IMR-90 (cell line): Measurements from ENCODE around the gene PLVAP. TPM values are rescaled to one million over a fixed set of nuclear protein-coding genes. Genes with fewer than 3 reads are reported as not detected.

ENCODE experiments used
- ATAC-seq: fragments of 200-7000 bp; cut with Tn5 transposase; 2 replicates; pipeline ENCODE4 v1.9.1; 2020; ENCODE audit warnings: low read depth, mild to moderate bottlenecking, moderate library complexity
- BruUV-seq: library from RNA; stranded (reverse); fragments of 400-500 nt; replicated peaks from 2 replicates; lab custom pipeline; 2021; lab: Mats Ljungman, UMichigan
- CTCF ChIA-PET: fragments of 300-600 bp; formaldehyde crosslinking; extraction: SDS; loops from one replicate; lab custom pipeline; 2021; ENCODE audit warnings: antibody characterized with exemption; lab: Yijun Ruan, JAX
- POLR2A ChIA-PET: fragments of 300-600 bp; sonication (Branson Sonifier 250); formaldehyde crosslinking; loops from one replicate; lab custom pipeline; 2022; ENCODE audit warnings: antibody characterized with exemption; ENCODE audit not compliant: unreplicated experiment; lab: Charles Lee
- DNase-seq: peaks from one replicate; pipeline ENCODE4 v3.0.0; 2013
- H2AFZ ChIP-seq: replicated peaks from 2 replicates; pipeline ENCODE3; 2013; ENCODE audit warnings: low read length, mild to moderate bottlenecking; ENCODE audit not compliant: poor library complexity
- H2AK5ac ChIP-seq: 2 replicates; pipeline ENCODE4 v1.6.1; 2013; ENCODE audit warnings: low read depth, low read length, inconsistent platforms
- H2AK9ac ChIP-seq: replicated peaks from 2 replicates; pipeline ENCODE3; 2013; ENCODE audit warnings: mild to moderate bottlenecking, low read depth, low read length, moderate library complexity; ENCODE audit not compliant: poor library complexity
- H2BK120ac ChIP-seq: 2 replicates; pipeline ENCODE4 v1.6.1; 2013; ENCODE audit warnings: low read depth, low read length, inconsistent platforms
- H2BK15ac ChIP-seq: 3 replicates; pipeline ENCODE4 v1.6.1; 2013; ENCODE audit warnings: low read depth, low read length, inconsistent platforms
- H2BK20ac ChIP-seq: 2 replicates; pipeline ENCODE4 v1.6.1; 2013; ENCODE audit warnings: low read depth, mild to moderate bottlenecking, inconsistent platforms, low read length, moderate library complexity
- H2BK5ac ChIP-seq: 2 replicates; pipeline ENCODE4 v1.6.1; 2013; ENCODE audit warnings: mild to moderate bottlenecking, low read depth, low read length, inconsistent platforms; ENCODE audit not compliant: poor library complexity, severe bottlenecking
- H3K14ac ChIP-seq: replicated peaks from 2 replicates; pipeline ENCODE4 v1.6.1; 2013; ENCODE audit warnings: low read depth, low read length, inconsistent platforms
- H3K18ac ChIP-seq: 2 replicates; pipeline ENCODE4 v1.6.1; 2013; ENCODE audit warnings: low read depth, low read length, control low read depth
- H3K23ac ChIP-seq: 2 replicates; pipeline ENCODE4 v1.6.1; 2013; ENCODE audit warnings: low read depth, low read length, inconsistent platforms
- H3K27ac ChIP-seq: 2 replicates; pipeline ENCODE4 v1.5.1; 2013; ENCODE audit warnings: mild to moderate bottlenecking, control low read depth, low read length; ENCODE audit not compliant: insufficient read depth
- H3K27me3 ChIP-seq: 2 replicates; pipeline ENCODE4 v1.6.1; 2013; ENCODE audit warnings: low read length; ENCODE audit not compliant: control insufficient read depth, insufficient read depth
- H3K36me3 ChIP-seq: 2 replicates; pipeline ENCODE4 v1.6.1; 2013; ENCODE audit warnings: low read length, mixed read lengths; ENCODE audit not compliant: control insufficient read depth, insufficient read depth
- H3K4ac ChIP-seq: 2 replicates; pipeline ENCODE4 v1.6.1; 2013; ENCODE audit warnings: low read depth, low read length, inconsistent platforms
- H3K4me1 ChIP-seq: 2 replicates; pipeline ENCODE4 v1.6.1; 2013; ENCODE audit warnings: low read length, mixed read lengths; ENCODE audit not compliant: control insufficient read depth, insufficient read depth
- H3K4me2 ChIP-seq: 2 replicates; pipeline ENCODE4 v1.6.1; 2013; ENCODE audit warnings: low read depth, mild to moderate bottlenecking, control low read depth, low read length, moderate library complexity
- H3K4me3 ChIP-seq: 2 replicates; pipeline ENCODE4 v1.5.1; 2013; ENCODE audit warnings: low read depth, mild to moderate bottlenecking, control low read depth, low read length, moderate library complexity; ENCODE audit not compliant: insufficient read depth
- H3K56ac ChIP-seq: 2 replicates; pipeline ENCODE4 v1.6.1; 2013; ENCODE audit warnings: low read length, inconsistent platforms; ENCODE audit not compliant: insufficient read depth; ENCODE audit errors: extremely low read depth
- H3K79me1 ChIP-seq, 2 experiments: 2 replicates each; pipeline ENCODE4 v1.6.1; 2013; ENCODE audit warnings: low read length in 2 of 2, inconsistent platforms in 1 of 2, low read depth in 1 of 2
- H3K9ac ChIP-seq: 2 replicates; pipeline ENCODE4 v1.6.1; 2013; ENCODE audit warnings: low read depth, low read length, control low read depth
- H3K9me1 ChIP-seq: 2 replicates; pipeline ENCODE4 v1.6.1; 2013; ENCODE audit warnings: low read length, inconsistent platforms; ENCODE audit not compliant: insufficient read depth
- H3K9me3 ChIP-seq: 2 replicates; pipeline ENCODE4 v1.6.1; 2013; ENCODE audit warnings: low read length; ENCODE audit not compliant: control insufficient read depth, insufficient read depth
- H4K20me1 ChIP-seq: 2 replicates; pipeline ENCODE4 v1.6.1; 2013; ENCODE audit warnings: low read length, inconsistent platforms; ENCODE audit not compliant: insufficient read depth
- H4K5ac ChIP-seq: 2 replicates; pipeline ENCODE4 v1.6.1; 2013; ENCODE audit warnings: mild to moderate bottlenecking, low read depth, low read length, control low read depth
- H4K8ac ChIP-seq, 2 experiments: 2 replicates each; pipeline ENCODE4 v1.6.1; 2013; ENCODE audit warnings: low read depth in 2 of 2, low read length in 2 of 2, control low read depth in 1 of 2, inconsistent platforms in 1 of 2
- H4K91ac ChIP-seq: 2 replicates; pipeline ENCODE4 v1.6.1; 2013; ENCODE audit warnings: low read depth, low read length, inconsistent platforms; ENCODE audit not compliant: insufficient read depth
- BHLHE40 ChIP-seq: fragments of 150-350 bp; IDR thresholded peaks from 2 replicates; pipeline ENCODE4 v1.6.1; 2016; ENCODE audit warnings: mild to moderate bottlenecking, low read depth, low read length
- CHD1 ChIP-seq: IDR thresholded peaks from 2 replicates; pipeline ENCODE4 v1.6.1; 2012; ENCODE audit warnings: low read depth, low read length, improper control_type of control experiment
- CTCF ChIP-seq: conservative IDR thresholded peaks from 2 replicates; pipeline ENCODE4 v1.5.1; 2012; ENCODE audit warnings: mild to moderate bottlenecking, low read depth, low read length, improper control_type of control experiment
- ELK1 ChIP-seq: fragments of 150-350 bp; IDR thresholded peaks from 2 replicates; pipeline ENCODE4 v1.6.1; 2016; ENCODE audit warnings: low read depth, mild to moderate bottlenecking, low read length, moderate library complexity, borderline replicate concordance
- FOS ChIP-seq: fragments of 150-350 bp; IDR thresholded peaks from 2 replicates; pipeline ENCODE4 v1.6.1; 2016; ENCODE audit warnings: low read depth, low read length
- MXI1 ChIP-seq: IDR thresholded peaks from 2 replicates; pipeline ENCODE4 v1.6.1; 2012; ENCODE audit warnings: low read depth, mild to moderate bottlenecking, low read length, moderate library complexity, borderline replicate concordance
- POLR2A ChIP-seq: IDR thresholded peaks from 2 replicates; pipeline ENCODE4 v1.6.1; 2012; ENCODE audit warnings: mild to moderate bottlenecking, low read depth, low read length
- RCOR1 ChIP-seq: IDR thresholded peaks from 2 replicates; pipeline ENCODE4 v1.6.1; 2012; ENCODE audit warnings: mild to moderate bottlenecking, low read length, improper control_type of control experiment; ENCODE audit not compliant: insufficient replicate concordance
- RFX5 ChIP-seq: IDR thresholded peaks from 2 replicates; pipeline ENCODE4 v1.8.0; 2012; ENCODE audit warnings: low read depth, mild to moderate bottlenecking, low read length, moderate library complexity
- WGBS, 2 experiments: methylation state at CpG; one replicate each; pipeline versions ENCODE4 v1.1.5 to v1.1.7; 2013; ENCODE audit warnings: missing lambda C conversion rate in 2 of 2; ENCODE audit not compliant: insufficient read length in 1 of 2; ENCODE audit errors: extremely low coverage in 2 of 2; 5-methylcytosine and 5-hydroxymethylcytosine counted together
- dilution Hi-C: fragments of 300-500 bp; cut with HindIII; formaldehyde crosslinking; loops from one replicate; pipeline ENCODE4 v1.14.3; 2018; ENCODE audit warnings: low sequenced_read_pairs; ENCODE audit not compliant: unreplicated experiment
- in situ Hi-C: fragments of 300-500 bp; cut with MboI; formaldehyde crosslinking; loops from 3 replicates; pipeline ENCODE4 v1.14.3; 2019; ENCODE audit warnings: low sequenced_read_pairs, inconsistent platforms, mixed read lengths
- intact Hi-C: fragments of 100-400 bp; cut with micrococcal nuclease; formaldehyde crosslinking; loops from 2 replicates; pipeline ENCODE4 v1.10.0; 2022
- polyA plus RNA-seq, 3 experiments: library from polyadenylated mRNA; depleted of rRNA; stranded (reverse); fragments of >200 nt; gene quantifications; 2 replicates each; pipeline ENCODE4 v1.2.3, GENCODE V29; 2012; ENCODE audit warnings: low replicate concordance in 1 of 3
- total RNA-seq: library from RNA; depleted of rRNA; stranded (reverse); fragments of >200 nt; gene quantifications from 2 replicates; pipeline ENCODE4 v1.2.3, GENCODE V29; 2012

The PLVAP gene
- total and polyA plus RNA-seq, 2 of the 4 experiments (the other 2 are of a cell fraction): not detected

- no peak for TF ChIP-seq CTCF
Observed at GRCh38 chr19:17423429-17424208, 46.5 kb upstream of the PLVAP start (continued).

DNA sequence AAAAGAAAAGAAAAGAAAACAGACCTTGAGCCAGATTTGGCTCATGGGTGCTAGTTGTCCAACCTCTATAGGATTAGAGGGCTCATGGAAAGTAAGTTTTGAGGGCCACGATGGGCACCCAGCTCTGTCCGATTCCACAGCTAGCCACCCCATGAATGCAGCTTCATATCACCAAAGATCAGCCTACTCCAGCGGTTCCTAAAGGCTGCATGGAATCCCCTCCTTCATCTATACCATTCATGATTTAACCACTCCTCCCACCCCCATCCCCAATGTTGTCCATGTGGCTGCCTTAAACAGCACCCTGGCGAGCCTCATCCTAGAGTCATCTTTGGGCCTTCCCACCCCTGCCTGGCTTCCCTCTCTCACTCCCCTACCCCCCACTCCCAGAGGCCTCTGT lies 44.8 kb upstream of the PLVAP start:
- intact Hi-C loops (no loop called here), dilution Hi-C loops (no loop called here)
- H3K4me3 ChIP-seq: no peak overlapping the region
- TF ChIP-seq MXI1: no peak
- no peak for TF ChIP-seq BHLHE40
- TF ChIP-seq RFX5: no peak
- TF ChIP-seq POLR2A: no peak
- TF ChIP-seq RCOR1: no peak
- TF ChIP-seq FOS: no peak
- TF ChIP-seq CHD1: no peak
- no peak for TF ChIP-seq ELK1
- TF ChIP-seq CTCF: no peak

More for the DNA sequence above, 44.8 kb upstream of the PLVAP start:
- Histone ChIP-seq H3K9ac (no peak overlapping the region), H3K18ac (no peak overlapping the region), H3K27ac (no peak overlapping the region), H2BK5ac (no peak overlapping the region), H3K9me1 (peaks cover 7% of the 10 kb centered on the region; the same call in 1 of the 2 replicates), H2AK5ac (no peak overlapping the region), H3K4me2 (no peak overlapping the region), H3K36me3 (peaks cover 5% of the 10 kb centered on the region; the same call in 1 of the 2 replicates), H2AK9ac (no peak overlapping the region), H2BK15ac (no peak overlapping the region), H3K9me3 (no peaks in the 10 kb centered on the region), H2AFZ (no peak overlapping the region), H3K4me1 (peaks cover 4% of the 10 kb centered on the region; the same call in 1 of the 2 replicates), H4K8ac (no peak overlapping the region), H3K56ac (no peak overlapping the region), H4K5ac (no peak overlapping the region), H3K14ac (no peak overlapping the region), H3K23ac (no peak overlapping the region), H2BK120ac (no peak overlapping the region), H2BK20ac (no peak overlapping the region), H4K20me1 (no peaks in the 10 kb centered on the region), H3K27me3 (no peaks in the 10 kb centered on the region), H3K79me1 (peaks cover 5 to 12% of the 10 kb centered on the region in 2 experiments; a peak in 3 of 4 replicates), H4K91ac (no peak overlapping the region), H3K4ac (no peak overlapping the region)
- in situ Hi-C loops: no loop called here
- ATAC-seq (no peak), DNase-seq (no peak)
- no TSS peak for BruUV-seq
- ChIA-PET CTCF (no interaction called here), POLR2A (no interaction called here)
- 100% methylated on average over 2 of the region's 4 CpGs; no CpG with 5 or more reads in 1 of the 2 experiments for whole genome bisulfite sequencing, 2 experiments
